HG03108 (cell line): ENCODE measurements around the gene TXNDC8.

Experiments used
- ATAC-seq: cut with Tn5 transposase; IDR thresholded peaks from one replicate; pipeline ENCODE4 v1.9.1; 2021; ENCODE audit warnings: moderate library complexity; ENCODE audit not compliant: unreplicated experiment

The TXNDC8 gene

GRCh38 chr9:110282739-110283081, 55.0 kb downstream of the TXNDC8 start:
- ATAC-seq = no peak

DNA sequence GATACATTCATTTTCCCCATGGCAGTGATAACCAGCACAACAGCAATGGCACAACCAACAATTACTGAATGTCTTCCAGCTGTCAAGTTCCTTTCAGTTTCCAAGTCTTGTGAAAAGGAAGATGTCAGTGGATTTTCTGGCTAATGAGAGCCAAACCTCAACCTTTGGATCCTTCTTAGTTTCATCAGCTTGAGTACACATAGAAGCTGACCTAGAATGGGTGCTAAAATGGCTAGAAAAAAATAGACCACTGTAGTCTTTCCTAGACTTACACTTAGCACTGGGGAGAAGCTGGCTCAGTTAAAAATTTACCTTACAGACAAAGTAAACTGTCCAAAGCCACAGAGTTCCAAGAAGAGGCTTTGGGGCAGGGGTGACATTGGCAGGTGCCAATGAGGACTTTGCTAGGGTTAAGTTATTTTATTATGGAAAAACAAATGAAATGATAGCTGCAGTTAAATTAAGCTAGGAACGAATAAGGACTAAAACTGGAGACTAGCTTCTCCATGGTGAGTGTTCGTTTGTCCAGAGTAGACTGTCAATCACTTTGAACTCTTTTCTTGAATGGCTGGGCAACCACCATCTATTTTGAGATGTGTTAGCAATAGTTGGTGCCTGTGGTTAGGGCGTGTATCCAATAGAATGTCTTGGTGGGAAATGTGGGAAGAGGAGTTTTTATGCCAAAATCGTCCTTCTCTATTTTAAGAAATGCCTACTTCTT, 55.5 kb downstream of the TXNDC8 start:
- no peak for ATAC-seq

GRCh38 chr9:110278080-110278707, 59.5 kb downstream of the TXNDC8 start:
- no peak for ATAC-seq

- ATAC-seq = no peak
These were observed 60.9 kb downstream of the TXNDC8 start for GRCh38 chr9:110276781-110277180.

GRCh38 chr9:110270211-110270995, 67.3 kb downstream of the TXNDC8 start:
- ATAC-seq = no peak

- no peak for ATAC-seq
These were observed 70.9 kb downstream of the TXNDC8 start for GRCh38 chr9:110266795-110267194.

DNA sequence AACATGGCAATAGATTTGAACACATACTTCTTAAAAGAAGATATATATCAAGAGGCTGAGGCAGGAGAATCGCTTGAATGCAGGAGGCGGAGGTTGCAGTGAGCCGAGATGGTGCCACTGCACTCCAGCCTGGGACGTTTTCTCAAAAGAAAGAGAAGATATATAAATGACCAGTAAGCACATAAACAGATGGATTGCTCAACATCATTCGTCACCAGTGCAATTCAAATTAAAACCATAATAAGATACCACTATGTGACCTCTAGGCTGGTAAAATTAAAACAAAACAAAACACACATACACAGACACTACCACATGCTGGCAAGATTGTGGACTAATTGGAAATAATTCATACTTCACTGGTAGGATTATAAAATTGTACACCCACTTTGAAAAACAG, 76.0 kb downstream of the TXNDC8 start:
- ATAC-seq = no peak

- no peak for ATAC-seq
These were observed 76.8 kb downstream of the TXNDC8 start for GRCh38 chr9:110260911-110261310.

GRCh38 chr9:110259566-110259965, 78.1 kb downstream of the TXNDC8 start:
- no peak for ATAC-seq

- ATAC-seq = no peak
These were observed 79.0 kb downstream of the TXNDC8 start for GRCh38 chr9:110258690-110259091.

DNA sequence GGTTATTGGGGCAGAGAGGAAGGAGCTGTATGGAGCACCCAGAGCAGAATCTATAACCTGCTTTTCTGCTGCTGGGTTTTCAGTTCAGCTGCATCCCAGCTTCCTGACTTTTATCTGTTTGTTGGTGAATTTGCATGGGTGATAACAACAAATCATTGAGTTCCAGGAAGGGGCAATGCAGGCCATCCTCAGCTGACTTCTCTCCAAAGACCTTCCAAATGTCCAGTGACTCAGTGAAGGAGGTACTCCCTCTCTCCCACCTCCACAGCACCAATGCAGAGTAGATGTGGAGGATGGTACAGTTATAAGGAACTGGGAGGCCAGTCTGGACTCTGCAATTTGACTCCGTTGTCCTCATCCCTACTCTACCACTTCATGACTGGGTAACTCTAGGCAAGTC, 79.7 kb downstream of the TXNDC8 start:
- no peak for ATAC-seq

- no peak for ATAC-seq
These were observed 80.4 kb downstream of the TXNDC8 start for GRCh38 chr9:110257097-110257841.

- ATAC-seq = peak; percentile 65
These were observed 81.1 kb downstream of the TXNDC8 start, which contains the start of gene TXN for GRCh38 chr9:110256380-110257096. Gene TXN (minus strand): TSS chr9:110256507. CDS start chr9:110256435, 72 bp downstream.

GRCh38 chr9:110255463-110256379, 81.9 kb downstream of the TXNDC8 start:
- ATAC-seq = peak; percentile 5

DNA sequence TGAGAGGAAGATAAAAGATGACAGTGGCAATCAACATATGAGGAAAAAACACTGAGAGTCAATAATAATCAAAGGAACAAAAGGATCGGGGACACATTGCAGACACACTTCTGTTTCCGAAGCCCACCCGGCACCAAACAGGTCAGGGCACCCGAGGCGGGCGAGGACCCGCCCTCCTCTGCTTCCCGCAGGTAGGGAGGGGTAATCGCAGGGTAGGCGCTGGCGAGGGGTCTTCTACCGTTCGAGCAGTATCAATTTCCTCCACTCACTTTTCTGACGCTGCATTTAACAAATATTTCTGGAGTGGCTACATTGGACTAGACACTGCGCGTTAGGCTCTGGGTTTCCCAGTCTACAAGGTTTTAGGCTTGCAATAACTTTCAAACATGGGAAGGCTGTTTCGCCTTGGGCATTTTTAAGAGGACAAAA, 82.6 kb downstream of the TXNDC8 start:
- ATAC-seq = no peak

GRCh38 chr9:110254500-110254899, 83.2 kb downstream of the TXNDC8 start:
- ATAC-seq = no peak
